ENCODE data around the gene MORN5. TPM values are rescaled to one million over a fixed set of nuclear protein-coding genes. Genes with fewer than 3 reads are reported as not detected.

The MORN5 gene
- total RNA-seq, 4 donors from 2014 or later, result not detected

DNA sequence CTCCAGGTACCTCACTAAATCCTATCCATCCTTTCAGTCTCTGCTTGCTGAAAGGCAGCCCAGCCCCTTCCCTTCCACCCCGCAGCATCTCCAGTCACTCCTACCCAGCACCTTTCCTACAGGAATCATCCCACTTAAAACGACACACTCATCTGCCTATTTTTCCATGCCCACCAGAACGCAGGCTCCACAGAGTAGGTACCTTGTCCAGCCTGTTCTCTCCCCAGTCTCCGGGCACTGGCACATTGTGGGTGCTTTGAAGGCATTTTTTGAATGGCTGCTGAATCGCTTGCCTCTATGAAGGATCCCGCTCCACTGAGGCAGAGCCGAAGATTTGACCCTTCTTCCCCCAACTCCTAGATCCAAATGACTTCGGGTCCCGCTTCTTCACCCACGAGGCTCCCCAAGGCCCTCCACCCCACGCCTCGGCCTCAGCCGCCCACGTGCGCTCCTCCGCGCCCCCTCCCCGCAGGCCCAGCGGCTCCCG lies 53.4 kb downstream of the MORN5 start:
- DNase-seq (ENCODE audit: low spot score in 2 of 2), result no peak
- intact Hi-C loops (cut with DNase I; ENCODE audit: low total_unique reads), result no loop called here
- TF ChIP-seq, protein P1, sequence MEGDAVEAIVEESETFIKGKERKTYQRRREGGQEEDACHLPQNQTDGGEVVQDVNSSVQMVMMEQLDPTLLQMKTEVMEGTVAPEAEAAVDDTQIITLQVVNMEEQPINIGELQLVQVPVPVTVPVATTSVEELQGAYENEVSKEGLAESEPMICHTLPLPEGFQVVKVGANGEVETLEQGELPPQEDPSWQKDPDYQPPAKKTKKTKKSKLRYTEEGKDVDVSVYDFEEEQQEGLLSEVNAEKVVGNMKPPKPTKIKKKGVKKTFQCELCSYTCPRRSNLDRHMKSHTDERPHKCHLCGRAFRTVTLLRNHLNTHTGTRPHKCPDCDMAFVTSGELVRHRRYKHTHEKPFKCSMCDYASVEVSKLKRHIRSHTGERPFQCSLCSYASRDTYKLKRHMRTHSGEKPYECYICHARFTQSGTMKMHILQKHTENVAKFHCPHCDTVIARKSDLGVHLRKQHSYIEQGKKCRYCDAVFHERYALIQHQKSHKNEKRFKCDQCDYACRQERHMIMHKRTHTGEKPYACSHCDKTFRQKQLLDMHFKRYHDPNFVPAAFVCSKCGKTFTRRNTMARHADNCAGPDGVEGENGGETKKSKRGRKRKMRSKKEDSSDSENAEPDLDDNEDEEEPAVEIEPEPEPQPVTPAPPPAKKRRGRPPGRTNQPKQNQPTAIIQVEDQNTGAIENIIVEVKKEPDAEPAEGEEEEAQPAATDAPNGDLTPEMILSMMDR (IDR thresholded peaks at IDR 0.05), result no peak
- TF ChIP-seq POLR2A (IDR thresholded peaks at IDR 0.05), result no peak
- WGBS, 2 donors, result 39 to 40% methylated on average over 20 of the region's 20 CpGs
- no peak overlapping the region for H3K4me3 ChIP-seq (ENCODE audit: low read depth, poor library complexity, severe bottlenecking)

DNA sequence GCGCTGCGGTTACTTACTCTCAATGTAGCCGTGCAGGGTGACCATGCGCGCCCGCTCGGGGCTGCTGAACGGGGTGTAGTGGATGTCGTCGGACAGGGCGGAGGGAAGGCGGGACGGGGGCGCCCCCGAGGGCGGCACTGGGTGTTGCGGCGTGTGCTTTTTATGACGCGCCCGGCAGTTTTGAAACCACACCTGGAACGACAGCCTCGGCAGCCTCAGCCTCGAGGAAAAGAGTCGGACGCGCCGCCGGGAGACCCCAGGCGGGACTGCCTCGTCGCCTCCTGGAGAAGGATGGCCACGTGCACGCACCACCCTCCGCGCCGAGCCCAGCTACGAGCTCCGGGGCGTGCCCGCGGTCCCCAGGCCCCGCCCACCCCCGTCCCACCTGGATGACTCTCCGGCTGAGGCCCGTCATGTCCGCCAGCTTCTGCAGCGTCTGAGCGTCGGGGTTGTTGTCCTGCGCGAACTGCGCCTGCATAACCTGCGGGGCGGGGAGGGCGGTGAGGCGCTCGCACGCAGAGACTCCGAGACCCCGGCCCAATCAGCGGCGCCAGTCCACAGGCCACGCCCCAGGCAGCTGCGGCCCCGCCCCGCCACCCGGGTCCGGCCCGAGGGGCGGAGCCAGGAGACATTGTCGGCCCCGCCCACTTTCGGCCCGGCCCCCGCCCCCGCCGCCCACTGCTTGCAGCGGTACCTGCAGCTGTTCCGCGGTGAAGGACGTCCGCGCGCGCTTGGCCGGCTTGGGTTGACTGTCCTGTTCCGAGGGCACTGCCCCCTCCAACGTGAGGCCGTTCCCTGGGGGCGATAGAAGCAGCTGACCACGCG lies 54.1 kb downstream of the MORN5 start:
- H3K4me3 ChIP-seq (ENCODE audit: low read depth, poor library complexity, severe bottlenecking), result no peak overlapping the region
- intact Hi-C loops (cut with DNase I; ENCODE audit: low total_unique reads), result loop anchor here (1.0 kb wide), 1 partner anchor 34 kb away; no protein-coding TSS in a partner anchor
- TF ChIP-seq POLR2A (IDR thresholded peaks at IDR 0.05), result no peak
- TF ChIP-seq, protein P1 (IDR thresholded peaks at IDR 0.05), result no peak
- no peak for DNase-seq (ENCODE audit: low spot score in 2 of 2)
- WGBS, 2 donors, result 11 to 18% methylated on average over 25 to 46 of the region's 93 CpGs

DNA sequence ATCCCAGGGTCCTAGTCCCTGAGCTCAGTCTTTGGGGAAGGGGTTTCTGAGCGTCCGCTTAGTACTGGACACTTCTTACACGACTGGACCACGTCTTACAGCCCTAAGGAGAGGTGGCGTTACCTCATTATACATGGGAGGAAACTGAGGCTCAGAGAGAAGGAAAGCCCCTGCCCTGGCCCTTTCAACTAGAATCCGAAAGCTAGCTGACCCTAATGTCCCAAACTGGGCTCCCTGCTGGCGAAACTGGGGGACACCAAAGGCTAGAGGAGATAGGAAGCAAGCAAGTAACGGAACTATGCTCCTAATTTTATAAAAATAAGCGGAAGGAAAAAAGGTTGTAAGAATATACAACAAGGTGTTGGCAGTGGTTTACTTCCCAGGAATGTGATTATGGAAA lies 54.8 kb downstream of the MORN5 start:
- TF ChIP-seq, protein P1 (IDR thresholded peaks at IDR 0.05), result no peak
- no peak for TF ChIP-seq POLR2A (IDR thresholded peaks at IDR 0.05)
- no peak for DNase-seq (ENCODE audit: low spot score in 2 of 2)
- WGBS, 2 donors, result 44 to 52% methylated on average over 9 of the region's 9 CpGs
- intact Hi-C loops (cut with DNase I; ENCODE audit: low total_unique reads), result loop anchor here (1.0 kb wide), 1 partner anchor 34 kb away; no protein-coding TSS in a partner anchor
- no peak overlapping the region for H3K4me3 ChIP-seq (ENCODE audit: low read depth, poor library complexity, severe bottlenecking)

DNA sequence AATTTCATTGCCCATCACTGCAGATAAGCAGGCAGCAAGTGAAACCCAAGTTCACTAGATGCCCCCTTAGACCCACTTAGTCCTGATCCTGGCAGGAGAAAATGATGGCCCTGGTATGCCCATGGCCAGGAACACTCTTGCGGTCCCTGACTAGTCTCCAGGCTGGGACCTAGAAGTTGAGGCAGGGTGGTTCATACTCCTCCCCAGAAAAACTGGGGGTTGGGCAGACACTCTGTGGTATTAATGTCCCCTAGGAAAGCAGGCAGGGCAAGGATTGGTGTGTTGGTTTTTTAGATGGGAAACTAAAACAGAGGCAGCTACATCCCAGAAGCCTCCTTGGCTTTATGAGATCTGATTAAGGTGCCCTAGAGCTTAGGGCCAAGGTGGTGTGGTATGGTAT lies 56.0 kb downstream of the MORN5 start:
- TF ChIP-seq, protein P1 (IDR thresholded peaks at IDR 0.05), result no peak
- no peak for TF ChIP-seq POLR2A (IDR thresholded peaks at IDR 0.05)
- no peak for DNase-seq (ENCODE audit: low spot score in 2 of 2)
- no peak overlapping the region for H3K4me3 ChIP-seq (ENCODE audit: low read depth, poor library complexity, severe bottlenecking)
- intact Hi-C loops (cut with DNase I; ENCODE audit: low total_unique reads), result no loop called here
- WGBS, 2 donors, result 92 to 100% methylated on average over 1 of the region's 1 CpG

DNA sequence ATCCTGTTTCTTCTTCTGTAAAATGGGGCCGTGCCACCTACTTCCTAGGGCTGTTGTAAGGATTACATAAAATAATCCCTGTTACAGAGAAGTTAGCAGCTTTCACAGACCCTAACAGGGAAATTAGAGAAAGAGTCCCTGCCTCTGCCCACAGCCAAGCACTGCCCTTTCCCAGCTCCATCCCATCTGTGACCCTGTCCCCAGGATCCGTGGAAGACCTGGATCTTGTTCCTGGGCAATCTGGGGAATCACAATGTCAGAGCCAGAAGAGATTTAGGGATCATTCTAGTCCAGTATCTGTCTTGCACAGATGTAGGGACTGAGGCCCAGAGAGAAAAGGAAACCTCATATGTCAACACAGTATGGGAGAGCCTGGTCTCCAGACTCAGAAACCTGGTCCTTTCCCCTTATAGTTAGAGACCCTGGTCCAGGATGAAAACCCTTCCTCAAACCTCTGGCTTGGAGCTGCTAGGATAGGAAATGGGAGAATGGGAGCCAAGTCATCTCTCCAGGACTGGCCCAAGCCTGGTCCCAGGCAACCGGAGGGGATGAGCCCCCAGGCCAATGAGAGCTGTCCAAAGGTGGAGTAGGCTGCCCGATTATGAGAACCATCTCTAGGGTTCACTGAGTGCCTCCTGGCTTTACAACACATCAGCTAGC lies 56.6 kb downstream of the MORN5 start:
- no peak for DNase-seq (ENCODE audit: low spot score in 2 of 2)
- no peak for TF ChIP-seq POLR2A (IDR thresholded peaks at IDR 0.05)
- TF ChIP-seq, protein P1 (IDR thresholded peaks at IDR 0.05), result no peak
- intact Hi-C loops (cut with DNase I; ENCODE audit: low total_unique reads), result no loop called here
- 64 to 68% methylated on average over 4 of the region's 4 CpGs for WGBS, 2 donors
- no peak overlapping the region for H3K4me3 ChIP-seq (ENCODE audit: low read depth, poor library complexity, severe bottlenecking)

Measured in lower leg skin (tissue), 4 donors.